Measurements from ENCODE around the gene PRR15.

The PRR15 gene

DNA sequence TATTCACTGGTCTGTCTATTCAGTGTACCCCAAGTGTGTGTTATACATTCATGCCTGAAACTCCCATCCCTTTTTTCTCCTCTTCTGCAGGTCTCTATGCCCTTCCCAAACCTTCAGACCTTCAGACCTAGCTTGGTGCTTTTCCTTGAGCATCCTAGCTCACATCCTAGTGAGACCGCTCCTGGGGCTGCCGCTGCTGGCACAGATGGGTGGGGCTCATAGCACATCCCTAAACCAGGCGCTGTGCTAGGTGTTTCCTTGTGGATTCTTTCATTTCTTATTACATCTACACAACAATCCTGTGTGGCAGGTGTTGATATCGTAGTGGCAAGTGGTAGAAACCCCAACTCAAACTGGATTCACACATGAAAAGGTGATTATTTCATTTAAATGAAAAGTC lies 43.2 kb downstream of the PRR15 start:
- TF ChIP-seq, protein P1, sequence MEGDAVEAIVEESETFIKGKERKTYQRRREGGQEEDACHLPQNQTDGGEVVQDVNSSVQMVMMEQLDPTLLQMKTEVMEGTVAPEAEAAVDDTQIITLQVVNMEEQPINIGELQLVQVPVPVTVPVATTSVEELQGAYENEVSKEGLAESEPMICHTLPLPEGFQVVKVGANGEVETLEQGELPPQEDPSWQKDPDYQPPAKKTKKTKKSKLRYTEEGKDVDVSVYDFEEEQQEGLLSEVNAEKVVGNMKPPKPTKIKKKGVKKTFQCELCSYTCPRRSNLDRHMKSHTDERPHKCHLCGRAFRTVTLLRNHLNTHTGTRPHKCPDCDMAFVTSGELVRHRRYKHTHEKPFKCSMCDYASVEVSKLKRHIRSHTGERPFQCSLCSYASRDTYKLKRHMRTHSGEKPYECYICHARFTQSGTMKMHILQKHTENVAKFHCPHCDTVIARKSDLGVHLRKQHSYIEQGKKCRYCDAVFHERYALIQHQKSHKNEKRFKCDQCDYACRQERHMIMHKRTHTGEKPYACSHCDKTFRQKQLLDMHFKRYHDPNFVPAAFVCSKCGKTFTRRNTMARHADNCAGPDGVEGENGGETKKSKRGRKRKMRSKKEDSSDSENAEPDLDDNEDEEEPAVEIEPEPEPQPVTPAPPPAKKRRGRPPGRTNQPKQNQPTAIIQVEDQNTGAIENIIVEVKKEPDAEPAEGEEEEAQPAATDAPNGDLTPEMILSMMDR (IDR thresholded peaks at IDR 0.05; ENCODE audit: low read depth, low read length), result no peak
- DNase-seq (ENCODE audit: low read depth in 2 of 2), result no peak
- H3K4me3 ChIP-seq (replicated peaks in 1 of 2; ENCODE audit: low read depth in 2 of 2, low read length in 2 of 2), result no peak overlapping the region

DNA sequence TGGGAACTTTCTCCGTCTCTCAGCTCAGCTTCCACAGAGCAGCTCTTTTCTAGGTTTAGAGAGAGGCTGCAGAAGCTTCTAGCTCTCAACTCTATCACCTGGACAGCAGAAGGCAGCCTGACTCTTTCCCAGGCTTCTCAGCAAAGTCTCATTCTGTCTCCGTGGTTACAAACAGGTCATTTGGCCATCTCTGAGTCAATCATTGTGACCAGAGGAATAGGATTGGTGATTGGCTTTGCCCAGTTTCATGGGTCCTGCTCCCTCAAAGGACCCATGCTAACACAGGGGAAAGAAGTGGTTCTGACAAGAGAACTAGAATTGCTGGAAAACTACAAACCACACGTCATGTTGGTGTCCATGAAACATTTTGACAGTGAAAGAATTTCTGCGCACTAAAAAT lies 43.6 kb downstream of the PRR15 start:
- no peak overlapping the region for H3K4me3 ChIP-seq (replicated peaks in 1 of 2; ENCODE audit: low read depth in 2 of 2, low read length in 2 of 2)
- TF ChIP-seq, protein P1 (IDR thresholded peaks at IDR 0.05; ENCODE audit: low read depth, low read length), result no peak
- DNase-seq (ENCODE audit: low read depth in 2 of 2), result no peak

DNA sequence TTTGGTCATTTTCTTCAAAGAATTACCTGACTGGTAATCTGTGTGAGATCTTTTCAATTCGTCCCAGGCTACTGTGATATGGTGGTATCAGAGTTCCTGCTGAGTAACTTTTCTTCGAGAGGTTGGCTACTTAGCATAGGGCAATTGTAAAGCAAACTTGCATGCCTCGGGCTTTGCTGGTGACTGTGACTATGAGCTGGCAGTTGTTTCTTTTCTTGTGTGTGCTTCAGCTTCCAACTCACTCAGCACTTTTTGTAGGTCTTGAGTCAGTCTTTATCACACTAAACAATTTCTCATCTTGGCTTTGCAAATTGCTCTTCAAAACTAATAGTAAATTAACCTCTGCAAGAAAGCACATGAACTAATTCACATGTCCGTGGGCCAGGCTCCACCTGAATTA lies 44.3 kb downstream of the PRR15 start:
- TF ChIP-seq, protein P1 (IDR thresholded peaks at IDR 0.05; ENCODE audit: low read depth, low read length), result no peak
- no peak overlapping the region for H3K4me3 ChIP-seq (replicated peaks in 1 of 2; ENCODE audit: low read depth in 2 of 2, low read length in 2 of 2)
- DNase-seq (ENCODE audit: low read depth in 2 of 2), result peak; percentile 49 to 75

DNA sequence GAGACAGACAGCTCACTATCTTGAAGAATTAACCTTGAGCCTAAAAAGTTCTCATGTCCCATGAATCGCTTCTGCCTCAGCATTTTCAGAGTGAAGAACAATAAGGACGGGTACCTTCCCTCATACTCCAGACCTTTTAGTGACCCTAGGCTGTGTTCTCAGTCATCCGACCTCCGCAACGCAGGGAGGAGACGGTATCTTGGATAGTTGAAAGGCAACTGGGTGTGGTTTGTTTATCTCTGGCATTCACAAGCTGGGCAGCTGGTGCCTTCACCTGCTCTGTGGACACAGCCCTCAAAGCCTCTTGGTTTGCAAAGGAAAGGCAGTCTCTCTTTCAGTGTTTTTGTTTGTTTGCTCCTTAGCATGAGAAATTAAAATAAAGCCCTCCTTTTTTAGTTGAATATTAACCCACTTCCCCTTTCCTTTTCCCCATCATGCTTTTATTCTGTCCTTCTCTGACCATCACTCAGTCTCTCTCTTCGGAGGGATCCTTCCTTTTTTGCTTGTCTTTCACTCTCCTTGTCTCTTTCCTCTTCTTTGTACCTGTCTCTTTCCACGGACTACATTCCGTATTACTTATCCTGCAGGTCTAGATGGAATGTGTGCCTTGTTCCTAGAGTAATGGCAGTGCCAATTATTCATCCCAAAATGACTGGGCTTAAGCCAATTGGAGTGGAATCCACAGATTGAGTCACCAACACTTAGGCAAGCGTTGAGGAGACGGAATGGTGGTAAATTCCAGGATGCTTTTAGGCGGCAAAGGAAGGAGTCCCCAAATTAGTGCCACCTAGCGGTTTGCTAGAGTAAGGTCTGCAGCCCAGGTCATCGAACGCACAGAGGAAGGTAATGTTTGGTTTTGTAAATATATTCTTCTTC lies 45.8 kb downstream of the PRR15 start:
- H3K4me3 ChIP-seq (replicated peaks in 1 of 2; ENCODE audit: low read depth in 2 of 2, low read length in 2 of 2), result no peak overlapping the region
- TF ChIP-seq, protein P1 (IDR thresholded peaks at IDR 0.05; ENCODE audit: low read depth, low read length), result peak; percentile 71
- DNase-seq (ENCODE audit: low read depth in 2 of 2), result peak; percentile 75 to 76

DNA sequence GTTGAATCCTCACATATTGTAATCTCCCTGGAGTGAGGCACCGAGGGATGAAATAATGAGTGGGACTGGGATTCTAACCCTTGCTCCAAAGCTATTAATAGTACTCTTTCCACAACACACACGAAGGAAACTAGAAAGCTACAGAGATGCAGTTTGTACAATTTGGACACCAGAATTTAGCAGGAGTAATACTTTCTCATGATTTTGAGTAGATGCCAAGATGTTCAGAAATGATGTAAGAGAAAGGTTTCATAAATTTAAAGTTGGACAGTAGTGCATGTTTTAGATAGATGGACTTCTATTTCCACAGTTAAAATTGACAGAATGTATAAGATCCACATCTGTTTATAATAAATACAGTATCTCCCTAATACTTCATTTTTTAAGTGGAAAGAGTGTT lies 46.5 kb downstream of the PRR15 start:
- H3K4me3 ChIP-seq (replicated peaks in 1 of 2; ENCODE audit: low read depth in 2 of 2, low read length in 2 of 2), result no peak overlapping the region

DNA sequence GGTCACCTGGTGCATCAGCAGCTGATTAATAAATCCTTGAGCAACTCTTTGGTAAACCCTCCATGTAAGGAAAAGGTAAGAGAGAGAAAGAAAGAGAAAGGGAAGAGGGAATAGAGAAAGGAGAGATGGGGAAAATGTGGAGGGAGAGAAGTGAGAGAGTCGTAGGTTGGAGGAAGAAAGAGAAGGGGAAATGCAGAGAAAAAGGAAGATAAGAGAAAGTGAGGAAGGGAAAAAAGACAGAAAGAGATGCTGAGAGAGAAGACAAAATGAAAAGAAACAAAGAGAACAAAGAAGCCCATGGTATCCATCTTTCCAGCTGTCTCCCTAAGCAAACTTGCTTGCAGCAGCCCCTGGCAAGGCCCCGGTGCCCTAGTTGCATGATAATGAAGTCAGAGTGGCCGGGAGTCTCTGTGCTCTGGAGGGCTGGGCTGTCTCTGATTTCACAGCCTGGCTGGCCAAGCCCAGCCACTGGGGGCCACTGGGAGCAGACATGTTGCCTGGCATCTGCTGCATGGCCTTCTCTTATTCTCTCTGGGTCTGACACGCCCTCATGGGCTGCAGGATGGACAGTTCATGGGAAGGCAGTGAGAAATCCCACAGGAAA lies 48.4 kb downstream of the PRR15 start:
- no peak overlapping the region for H3K4me3 ChIP-seq (replicated peaks in 1 of 2; ENCODE audit: low read depth in 2 of 2, low read length in 2 of 2)
- DNase-seq (ENCODE audit: low read depth in 2 of 2), result no peak
- TF ChIP-seq, protein P1 (IDR thresholded peaks at IDR 0.05; ENCODE audit: low read depth, low read length), result no peak

More for the DNA sequence above, 46.5 kb downstream of the PRR15 start:
- TF ChIP-seq, protein P1 (IDR thresholded peaks at IDR 0.05; ENCODE audit: low read depth, low read length), result no peak
- DNase-seq (ENCODE audit: low read depth in 2 of 2), result peak; percentile 52 to 53

Data from cardiac fibroblast (primary cell).